ENCODE results near the gene OR1A1.
"Not testable (repeated sequence)": the region's sequence is repeated elsewhere in the genome, so short reads cannot be mapped to it uniquely, and the experiment has no call there.

The OR1A1 gene, protein sequence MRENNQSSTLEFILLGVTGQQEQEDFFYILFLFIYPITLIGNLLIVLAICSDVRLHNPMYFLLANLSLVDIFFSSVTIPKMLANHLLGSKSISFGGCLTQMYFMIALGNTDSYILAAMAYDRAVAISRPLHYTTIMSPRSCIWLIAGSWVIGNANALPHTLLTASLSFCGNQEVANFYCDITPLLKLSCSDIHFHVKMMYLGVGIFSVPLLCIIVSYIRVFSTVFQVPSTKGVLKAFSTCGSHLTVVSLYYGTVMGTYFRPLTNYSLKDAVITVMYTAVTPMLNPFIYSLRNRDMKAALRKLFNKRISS

GRCh38 chr17:3207367-3207766 is at the start of gene OR1A1:
Gene OR1A1, plus strand, starts transcription at chr17:3207667. Its CDS starts 7,954 bp downstream, at chr17:3215621.
- DNase-seq (ENCODE audit: low spot score): no peak
- Histone ChIP-seq H3K4me3 (no peak within 1 kb of the TSS), H3K27ac (no peak within 1 kb of the TSS)
- TF ChIP-seq, protein P1, sequence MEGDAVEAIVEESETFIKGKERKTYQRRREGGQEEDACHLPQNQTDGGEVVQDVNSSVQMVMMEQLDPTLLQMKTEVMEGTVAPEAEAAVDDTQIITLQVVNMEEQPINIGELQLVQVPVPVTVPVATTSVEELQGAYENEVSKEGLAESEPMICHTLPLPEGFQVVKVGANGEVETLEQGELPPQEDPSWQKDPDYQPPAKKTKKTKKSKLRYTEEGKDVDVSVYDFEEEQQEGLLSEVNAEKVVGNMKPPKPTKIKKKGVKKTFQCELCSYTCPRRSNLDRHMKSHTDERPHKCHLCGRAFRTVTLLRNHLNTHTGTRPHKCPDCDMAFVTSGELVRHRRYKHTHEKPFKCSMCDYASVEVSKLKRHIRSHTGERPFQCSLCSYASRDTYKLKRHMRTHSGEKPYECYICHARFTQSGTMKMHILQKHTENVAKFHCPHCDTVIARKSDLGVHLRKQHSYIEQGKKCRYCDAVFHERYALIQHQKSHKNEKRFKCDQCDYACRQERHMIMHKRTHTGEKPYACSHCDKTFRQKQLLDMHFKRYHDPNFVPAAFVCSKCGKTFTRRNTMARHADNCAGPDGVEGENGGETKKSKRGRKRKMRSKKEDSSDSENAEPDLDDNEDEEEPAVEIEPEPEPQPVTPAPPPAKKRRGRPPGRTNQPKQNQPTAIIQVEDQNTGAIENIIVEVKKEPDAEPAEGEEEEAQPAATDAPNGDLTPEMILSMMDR (IDR thresholded peaks at IDR 0.05): no peak

DNA sequence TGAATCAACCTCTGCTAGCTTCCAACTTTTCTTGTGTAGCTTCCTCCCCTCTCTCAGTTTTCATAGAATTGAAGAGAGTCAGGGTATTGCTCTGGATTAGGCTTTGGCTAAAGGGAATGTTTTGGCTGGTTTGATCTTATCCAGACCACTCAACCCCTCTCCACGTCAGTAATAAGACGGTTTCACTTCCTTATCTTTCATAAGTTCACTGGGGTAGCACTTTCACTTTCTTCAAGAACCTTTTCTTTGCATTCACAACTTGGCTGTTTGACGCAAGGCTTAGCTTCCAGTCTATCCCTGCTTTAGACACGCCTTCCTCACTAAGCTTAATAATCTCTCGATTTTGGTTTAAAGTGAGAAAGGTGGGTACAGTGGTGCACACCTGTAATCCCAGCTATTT is 39.9 kb upstream of the OR1A1 start:
- Histone ChIP-seq H3K27ac (no peak overlapping the region), H3K4me3 (no peak overlapping the region)
- TF ChIP-seq, protein P1 (IDR thresholded peaks at IDR 0.05): no peak
- DNase-seq (ENCODE audit: low spot score): no peak

- H3K27ac ChIP-seq: no peak overlapping the region
- TF ChIP-seq, protein P1 (IDR thresholded peaks at IDR 0.05): no peak
- DNase-seq (ENCODE audit: low spot score): no peak
- no peak overlapping the region for H3K4me3 ChIP-seq
These were observed 17.5 kb upstream of the OR1A1 start for GRCh38 chr17:3189961-3190360.

- Histone ChIP-seq H3K4me3 (no peak within 1 kb of the TSS), H3K27ac (no peak within 1 kb of the TSS)
- no peak for DNase-seq (ENCODE audit: low spot score)
- TF ChIP-seq, protein P1 (IDR thresholded peaks at IDR 0.05): no peak
These were observed 10.2 kb upstream of the OR1A1 start, which contains the start of gene OR1A2 for GRCh38 chr17:3197219-3197618. Gene OR1A2, plus strand, starts transcription at chr17:3197519. Its CDS starts 0 bp downstream, at chr17:3197519.

GRCh38 chr17:3208484-3208883 is 1.0 kb downstream of the OR1A1 start:
- TF ChIP-seq, protein P1 (IDR thresholded peaks at IDR 0.05): no peak
- H3K4me3 ChIP-seq: no peak overlapping the region
- no peak for DNase-seq (ENCODE audit: low spot score)
- H3K27ac ChIP-seq: no peak overlapping the region

DNA sequence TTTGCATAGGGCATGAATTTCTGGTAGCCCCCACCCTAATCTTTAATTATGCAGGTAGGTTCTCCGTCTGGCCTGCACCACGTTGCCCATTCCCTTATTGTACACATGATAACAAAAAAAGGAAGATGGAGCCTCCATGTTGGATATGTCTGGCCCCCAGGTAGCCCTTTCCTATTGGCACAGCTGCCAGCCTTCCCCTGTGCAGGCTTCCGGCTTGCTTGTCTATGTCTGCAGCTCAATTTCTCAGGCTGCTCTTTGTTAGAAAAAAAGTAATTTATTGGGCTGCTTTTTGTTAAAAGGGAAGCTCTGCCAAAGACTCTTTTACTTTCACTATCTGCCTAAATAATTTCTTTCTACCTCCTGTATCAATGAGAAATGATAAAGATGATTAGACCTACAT is 5.5 kb downstream of the OR1A1 start:
- TF ChIP-seq, protein P1 (IDR thresholded peaks at IDR 0.05): no peak
- DNase-seq (ENCODE audit: low spot score): no peak
- no peak overlapping the region for H3K4me3 ChIP-seq

DNA sequence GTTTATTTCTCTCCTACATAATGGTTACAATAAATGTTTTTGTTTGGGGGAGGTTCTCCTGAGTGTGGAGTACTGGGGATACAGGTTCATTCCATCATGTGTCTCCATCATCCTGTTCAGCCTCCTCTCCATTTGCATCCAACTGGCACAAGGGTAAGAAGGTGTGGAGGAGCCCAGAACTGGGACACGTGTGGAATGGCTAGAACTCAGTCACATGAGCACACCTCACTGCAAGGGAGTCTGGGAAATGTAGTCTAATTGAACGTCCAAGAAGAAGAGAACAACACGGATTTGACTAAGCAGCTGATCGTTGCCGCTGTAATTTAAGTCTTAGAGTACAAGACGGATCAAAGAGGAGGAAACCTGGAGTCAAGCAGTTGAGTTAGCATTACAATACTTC is 6.1 kb downstream of the OR1A1 start:
- H3K27ac ChIP-seq: no peak overlapping the region
- H3K4me3 ChIP-seq: no peak overlapping the region
- no peak for DNase-seq (ENCODE audit: low spot score)
- TF ChIP-seq, protein P1 (IDR thresholded peaks at IDR 0.05): no peak

More for the DNA sequence above, 5.5 kb downstream of the OR1A1 start:
- no peak overlapping the region for H3K27ac ChIP-seq

- DNase-seq (ENCODE audit: low spot score); H3K27ac ChIP-seq; H3K4me3 ChIP-seq: not testable (repeated sequence)
These were observed 12.5 kb downstream of the OR1A1 start for GRCh38 chr17:3219978-3220377.

Measured in coronary artery (tissue), 2 donors.